ENCODE results near the gene ARVCF. TPM values are rescaled to one million over a fixed set of nuclear protein-coding genes. Genes with fewer than 3 reads are reported as not detected.

The ARVCF gene, protein sequence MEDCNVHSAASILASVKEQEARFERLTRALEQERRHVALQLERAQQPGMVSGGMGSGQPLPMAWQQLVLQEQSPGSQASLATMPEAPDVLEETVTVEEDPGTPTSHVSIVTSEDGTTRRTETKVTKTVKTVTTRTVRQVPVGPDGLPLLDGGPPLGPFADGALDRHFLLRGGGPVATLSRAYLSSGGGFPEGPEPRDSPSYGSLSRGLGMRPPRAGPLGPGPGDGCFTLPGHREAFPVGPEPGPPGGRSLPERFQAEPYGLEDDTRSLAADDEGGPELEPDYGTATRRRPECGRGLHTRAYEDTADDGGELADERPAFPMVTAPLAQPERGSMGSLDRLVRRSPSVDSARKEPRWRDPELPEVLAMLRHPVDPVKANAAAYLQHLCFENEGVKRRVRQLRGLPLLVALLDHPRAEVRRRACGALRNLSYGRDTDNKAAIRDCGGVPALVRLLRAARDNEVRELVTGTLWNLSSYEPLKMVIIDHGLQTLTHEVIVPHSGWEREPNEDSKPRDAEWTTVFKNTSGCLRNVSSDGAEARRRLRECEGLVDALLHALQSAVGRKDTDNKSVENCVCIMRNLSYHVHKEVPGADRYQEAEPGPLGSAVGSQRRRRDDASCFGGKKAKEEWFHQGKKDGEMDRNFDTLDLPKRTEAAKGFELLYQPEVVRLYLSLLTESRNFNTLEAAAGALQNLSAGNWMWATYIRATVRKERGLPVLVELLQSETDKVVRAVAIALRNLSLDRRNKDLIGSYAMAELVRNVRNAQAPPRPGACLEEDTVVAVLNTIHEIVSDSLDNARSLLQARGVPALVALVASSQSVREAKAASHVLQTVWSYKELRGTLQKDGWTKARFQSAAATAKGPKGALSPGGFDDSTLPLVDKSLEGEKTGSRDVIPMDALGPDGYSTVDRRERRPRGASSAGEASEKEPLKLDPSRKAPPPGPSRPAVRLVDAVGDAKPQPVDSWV
- 0.91 to 3.0 TPM (median 2.4 TPM) in 5 replicates for total RNA-seq (2022; extraction: Qiagen RNA extraction; ENCODE audit: low read depth)

DNA sequence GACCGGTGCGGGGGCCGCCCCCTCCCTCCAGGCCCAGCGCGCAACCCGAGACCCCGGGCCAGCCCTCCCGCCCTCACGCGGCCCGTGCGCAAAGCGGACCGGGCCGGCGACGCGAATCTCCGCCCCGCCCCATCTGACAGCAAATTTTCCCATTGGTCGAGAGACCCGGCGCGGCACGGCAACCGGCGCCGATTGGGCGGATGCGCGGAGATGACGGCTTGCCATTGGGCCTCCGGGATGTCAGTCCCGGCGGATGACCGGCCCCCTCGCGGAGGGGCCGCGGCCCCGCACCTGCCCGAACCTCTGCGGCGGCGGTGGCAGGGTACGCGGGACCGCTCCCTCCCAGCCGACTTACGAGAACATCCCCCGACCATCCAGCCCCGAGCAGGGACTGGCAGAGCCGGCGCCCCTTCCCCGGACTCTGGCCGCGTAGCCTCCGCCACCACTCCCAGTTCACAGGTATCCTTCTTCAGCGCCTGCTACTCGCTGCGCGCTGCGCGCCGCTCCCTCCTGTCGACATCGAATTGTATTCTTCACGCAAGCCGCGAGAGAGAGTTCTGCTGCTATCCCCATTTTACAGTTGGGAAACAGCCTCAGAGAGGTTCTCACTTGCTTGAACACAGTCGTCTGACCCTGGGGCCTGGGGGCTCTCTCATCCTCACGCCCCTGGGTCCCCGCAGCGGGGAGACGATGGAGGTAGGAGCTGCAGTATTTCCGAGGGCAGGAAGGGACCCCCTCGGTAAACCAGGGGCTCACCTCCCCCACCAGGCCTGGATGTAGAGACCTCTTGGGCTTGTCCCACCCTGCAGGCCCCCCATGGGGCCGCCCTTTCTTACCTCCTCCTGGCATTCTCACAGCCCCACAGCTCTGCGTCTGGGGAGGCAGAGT is at the start of gene ARVCF:
Gene ARVCF, minus strand, starts transcription at position 90 of the 888 bp plus-strand sequence. CDS start 26,029 bp downstream, outside the sequence.

DNA sequence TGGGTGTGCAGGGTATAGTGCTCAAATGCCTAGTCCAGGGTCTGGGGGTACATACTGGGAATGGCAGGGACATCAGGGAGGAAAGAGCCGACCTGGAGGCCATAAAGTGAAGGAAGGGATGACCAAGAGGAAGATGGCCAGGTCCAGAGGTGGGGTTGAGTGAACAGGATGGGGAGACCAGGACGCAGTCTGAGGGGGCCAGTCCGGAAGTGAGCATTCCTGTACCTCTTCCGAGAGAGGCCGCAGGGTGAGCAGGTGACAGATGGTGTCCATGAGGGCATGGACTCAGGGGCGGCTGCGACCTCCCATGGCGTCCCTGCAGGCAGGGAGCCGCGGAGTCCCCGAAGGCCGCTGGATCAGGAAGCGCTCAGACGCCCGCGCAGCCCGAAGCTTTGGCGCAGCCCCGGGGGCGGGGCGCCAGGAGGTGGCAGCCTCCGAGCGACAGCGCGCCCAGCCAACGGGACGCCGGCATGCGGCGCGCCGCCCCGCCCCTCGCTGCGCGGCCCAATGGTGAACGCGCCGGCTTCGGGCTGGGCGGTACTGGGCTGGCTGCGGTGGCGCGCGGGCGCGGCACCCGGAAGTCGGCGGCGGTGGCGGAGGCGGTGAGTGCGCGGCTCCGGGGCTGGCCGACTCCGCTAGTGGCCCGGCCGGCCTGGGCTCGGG is 4.0 kb upstream of the ARVCF start, which contains the start of gene TANGO2:
Gene TANGO2, plus strand, starts transcription at position 578 of the 663 bp plus-strand sequence. CDS start 15,689 bp downstream, outside the sequence.

DNA sequence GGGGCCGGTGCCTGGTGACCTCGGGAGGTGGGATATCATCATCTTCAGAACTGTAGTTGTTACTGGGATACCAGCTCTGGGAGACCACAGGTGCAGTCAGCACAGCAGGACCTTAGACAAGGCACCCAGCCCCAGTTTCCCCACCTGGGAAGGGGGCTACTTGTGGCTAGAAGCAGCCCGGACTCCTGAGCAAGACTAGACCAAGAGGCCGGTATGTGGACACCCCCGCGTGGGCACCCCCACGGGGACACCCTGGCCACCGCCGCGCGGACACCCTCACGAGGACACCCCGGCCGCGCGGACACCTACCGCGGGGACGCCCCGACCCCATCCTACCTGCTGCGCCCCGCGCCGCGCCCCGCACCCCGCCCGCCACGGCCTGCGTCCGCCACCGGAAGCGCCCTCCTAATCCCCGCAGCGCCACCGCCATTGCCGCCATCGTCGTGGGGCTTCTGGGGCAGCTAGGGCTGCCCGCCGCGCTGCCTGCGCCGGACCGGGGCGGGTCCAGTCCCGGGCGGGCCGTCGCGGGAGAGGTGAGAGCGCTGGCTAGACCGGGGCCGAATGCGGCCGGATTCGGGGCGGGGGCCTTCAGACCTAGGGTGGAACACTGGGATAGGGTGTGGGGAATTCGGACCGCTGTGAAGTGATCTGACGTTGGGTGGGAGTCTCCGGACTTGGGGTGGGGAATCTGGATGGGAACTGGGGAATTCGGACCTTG is 75.1 kb downstream of the ARVCF start, which contains the start of the genes COMT and TXNRD2:
Gene COMT, plus strand, starts transcription at position 408 of the 718 bp plus-strand sequence. CDS start 20,755 bp downstream, outside the sequence.
Gene TXNRD2, minus strand, starts transcription at position 454 of the 718 bp plus-strand sequence. Its CDS starts 15 bp downstream, at position 439.

Other genes with a start within 250 kb of the ARVCF start
- 8.0 to 22.0 TPM (median 18.4 TPM) in 5 replicates for gene GNB1L, start 161.9 kb downstream of the ARVCF start, total RNA-seq (2022; extraction: Qiagen RNA extraction; ENCODE audit: low read depth)
- gene RTL10, start 161.9 kb downstream of the ARVCF start, total RNA-seq (2022; extraction: Qiagen RNA extraction; ENCODE audit: low read depth) = 4.9 to 9.9 TPM (median 7.3 TPM) in 5 replicates
- 96.6 to 166 TPM (median 152 TPM) in 5 replicates for gene COMT, start 75.1 kb downstream of the ARVCF start, total RNA-seq (2022; extraction: Qiagen RNA extraction; ENCODE audit: low read depth)
- 24.8 to 41.3 TPM (median 38.8 TPM) in 5 replicates for gene TXNRD2, start 75.0 kb downstream of the ARVCF start, total RNA-seq (2022; extraction: Qiagen RNA extraction; ENCODE audit: low read depth)
- 13.1 to 16.0 TPM (median 15.6 TPM) in 5 replicates for gene TANGO2, start 4.3 kb upstream of the ARVCF start, total RNA-seq (2022; extraction: Qiagen RNA extraction; ENCODE audit: low read depth)
- gene DGCR8, start 63.4 kb upstream of the ARVCF start, total RNA-seq (2022; extraction: Qiagen RNA extraction; ENCODE audit: low read depth) = 20.4 to 23.2 TPM (median 21.0 TPM) in 5 replicates
- 280 to 330 TPM (median 293 TPM) in 5 replicates for gene RANBP1, start 99.3 kb upstream of the ARVCF start, total RNA-seq (2022; extraction: Qiagen RNA extraction; ENCODE audit: low read depth)
- 10.7 to 31.0 TPM (median 26.0 TPM) in 5 replicates for gene TRMT2A, start 100.4 kb upstream of the ARVCF start, total RNA-seq (2022; extraction: Qiagen RNA extraction; ENCODE audit: low read depth)
- 14.8 to 39.3 TPM (median 32.8 TPM) in 5 replicates for gene ZDHHC8, start 115.0 kb upstream of the ARVCF start, total RNA-seq (2022; extraction: Qiagen RNA extraction; ENCODE audit: low read depth)
- gene CCDC188, start 134.2 kb upstream of the ARVCF start, total RNA-seq (2022; extraction: Qiagen RNA extraction; ENCODE audit: low read depth) = not detected in 5 replicates